ENCODE results near the gene SAMD4B.

SAMD4B gene

DNA sequence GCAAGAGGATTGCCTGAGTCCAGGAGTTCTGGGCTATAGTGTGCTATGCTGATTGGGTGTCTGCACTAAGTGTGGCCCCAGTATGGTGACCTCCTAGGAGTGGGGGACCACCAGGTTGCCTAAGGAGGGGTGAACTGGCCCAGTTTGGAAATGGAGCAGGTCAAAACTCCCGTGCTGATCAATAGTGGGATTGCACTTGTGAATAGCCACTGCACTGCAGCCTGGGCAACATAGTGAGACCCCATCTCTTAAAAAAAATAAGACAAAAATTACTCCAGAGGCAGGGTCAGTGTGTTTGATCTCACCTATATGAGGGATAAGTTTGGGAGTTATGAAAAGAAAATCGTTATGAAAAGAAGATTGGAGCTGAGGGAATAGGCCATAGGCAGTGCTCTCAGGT is 27.0 kb downstream of the SAMD4B start:
- TF ChIP-seq, protein P1, sequence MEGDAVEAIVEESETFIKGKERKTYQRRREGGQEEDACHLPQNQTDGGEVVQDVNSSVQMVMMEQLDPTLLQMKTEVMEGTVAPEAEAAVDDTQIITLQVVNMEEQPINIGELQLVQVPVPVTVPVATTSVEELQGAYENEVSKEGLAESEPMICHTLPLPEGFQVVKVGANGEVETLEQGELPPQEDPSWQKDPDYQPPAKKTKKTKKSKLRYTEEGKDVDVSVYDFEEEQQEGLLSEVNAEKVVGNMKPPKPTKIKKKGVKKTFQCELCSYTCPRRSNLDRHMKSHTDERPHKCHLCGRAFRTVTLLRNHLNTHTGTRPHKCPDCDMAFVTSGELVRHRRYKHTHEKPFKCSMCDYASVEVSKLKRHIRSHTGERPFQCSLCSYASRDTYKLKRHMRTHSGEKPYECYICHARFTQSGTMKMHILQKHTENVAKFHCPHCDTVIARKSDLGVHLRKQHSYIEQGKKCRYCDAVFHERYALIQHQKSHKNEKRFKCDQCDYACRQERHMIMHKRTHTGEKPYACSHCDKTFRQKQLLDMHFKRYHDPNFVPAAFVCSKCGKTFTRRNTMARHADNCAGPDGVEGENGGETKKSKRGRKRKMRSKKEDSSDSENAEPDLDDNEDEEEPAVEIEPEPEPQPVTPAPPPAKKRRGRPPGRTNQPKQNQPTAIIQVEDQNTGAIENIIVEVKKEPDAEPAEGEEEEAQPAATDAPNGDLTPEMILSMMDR (IDR thresholded peaks at IDR 0.05): no peak

DNA sequence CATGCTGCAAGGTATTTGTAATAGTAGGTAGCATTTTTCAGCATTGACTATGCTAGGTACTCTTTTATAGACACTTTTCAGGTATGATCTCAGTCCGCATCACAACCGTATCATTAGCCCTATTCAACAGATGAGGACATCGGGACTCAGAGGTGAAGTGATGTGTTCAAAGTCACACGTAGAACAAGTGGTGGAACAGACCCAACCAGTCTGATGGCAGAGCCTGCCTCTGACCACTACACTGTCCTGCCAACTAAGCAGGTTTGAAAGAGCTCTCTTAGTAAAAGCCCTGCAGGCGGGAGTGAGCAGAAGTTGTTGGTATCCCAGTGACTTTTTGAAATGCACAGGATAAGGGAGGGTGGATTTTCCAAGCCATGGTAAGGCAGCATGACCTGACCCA is 28.5 kb downstream of the SAMD4B start:
- TF ChIP-seq, protein P1 (IDR thresholded peaks at IDR 0.05): no peak

DNA sequence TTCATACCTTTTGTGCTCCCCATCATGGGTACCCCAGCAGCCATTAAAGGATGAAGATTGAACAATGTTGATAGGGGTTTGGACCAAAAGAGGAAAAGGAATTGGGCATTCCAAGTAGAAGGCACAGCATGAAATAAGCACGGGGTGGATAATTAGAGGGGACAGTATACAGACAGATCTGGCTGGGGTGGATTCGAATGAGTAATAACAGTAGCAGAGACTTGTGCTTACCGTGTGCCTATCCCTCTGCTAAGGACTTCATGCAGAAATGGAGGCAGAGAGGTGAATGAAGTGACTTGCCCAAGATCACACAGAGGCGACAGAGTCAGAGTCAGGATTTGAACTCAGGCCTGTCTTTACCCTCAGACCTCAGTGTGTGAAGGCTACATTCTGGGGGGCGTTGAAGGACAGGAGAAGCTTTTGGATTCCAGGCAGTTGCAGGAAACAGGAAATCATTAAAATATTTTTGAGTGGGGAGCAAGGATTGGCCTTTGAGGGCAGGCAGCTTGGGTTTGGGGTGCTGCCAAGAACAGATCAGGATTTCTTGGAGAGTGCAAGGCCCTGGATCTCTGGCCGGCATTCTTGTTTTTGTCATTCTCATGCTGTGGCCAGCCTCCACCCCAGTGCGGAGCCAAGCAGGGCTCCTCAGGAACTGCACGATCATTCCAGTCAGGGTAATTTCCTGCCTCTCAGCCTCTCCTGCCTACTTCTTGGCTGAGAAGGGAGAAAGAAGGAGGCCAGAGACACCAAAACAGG is 30.0 kb downstream of the SAMD4B start:
- TF ChIP-seq, protein P1 (IDR thresholded peaks at IDR 0.05): no peak

DNA sequence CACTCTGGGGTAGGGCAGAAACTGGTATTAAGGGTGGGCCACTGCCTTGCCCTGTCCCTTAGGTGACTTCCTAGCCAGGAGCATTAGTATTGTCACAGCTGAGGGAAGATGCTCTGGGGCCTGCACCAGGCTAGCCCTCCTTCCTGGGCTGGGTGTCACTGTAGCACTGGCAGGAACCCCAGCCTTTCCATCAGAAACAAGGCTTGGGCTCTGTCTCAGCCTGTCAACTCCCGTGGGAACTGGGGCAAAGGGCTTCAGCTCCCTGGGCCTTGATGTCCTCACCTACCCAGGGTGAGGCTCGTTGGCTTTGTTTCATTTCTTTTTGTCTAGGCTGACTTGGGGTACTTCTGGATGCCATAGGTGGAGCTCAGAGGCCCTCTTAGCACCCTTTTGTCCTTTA is 30.7 kb downstream of the SAMD4B start:
- TF ChIP-seq, protein P1 (IDR thresholded peaks at IDR 0.05): no peak

DNA sequence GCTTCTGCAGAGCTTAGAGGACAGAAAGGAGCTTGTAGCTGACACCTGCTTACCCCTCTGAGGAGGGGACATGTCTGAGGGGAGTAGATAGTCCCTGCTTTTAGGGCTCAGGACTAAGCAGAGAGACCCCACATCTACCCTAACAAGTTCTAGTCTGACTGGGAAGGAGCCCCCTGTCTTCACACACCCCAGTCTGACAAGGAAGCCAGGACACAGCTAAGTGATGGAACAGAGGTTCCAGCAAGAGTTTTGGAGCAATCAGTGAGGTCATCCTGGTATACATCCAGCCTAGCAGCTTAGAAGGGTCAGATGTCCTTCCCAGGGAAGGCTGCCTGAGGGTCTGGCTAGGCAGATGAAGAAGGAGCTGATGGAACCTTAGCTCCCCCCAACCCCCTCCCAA is 33.7 kb downstream of the SAMD4B start:
- TF ChIP-seq, protein P1 (IDR thresholded peaks at IDR 0.05): no peak

DNA sequence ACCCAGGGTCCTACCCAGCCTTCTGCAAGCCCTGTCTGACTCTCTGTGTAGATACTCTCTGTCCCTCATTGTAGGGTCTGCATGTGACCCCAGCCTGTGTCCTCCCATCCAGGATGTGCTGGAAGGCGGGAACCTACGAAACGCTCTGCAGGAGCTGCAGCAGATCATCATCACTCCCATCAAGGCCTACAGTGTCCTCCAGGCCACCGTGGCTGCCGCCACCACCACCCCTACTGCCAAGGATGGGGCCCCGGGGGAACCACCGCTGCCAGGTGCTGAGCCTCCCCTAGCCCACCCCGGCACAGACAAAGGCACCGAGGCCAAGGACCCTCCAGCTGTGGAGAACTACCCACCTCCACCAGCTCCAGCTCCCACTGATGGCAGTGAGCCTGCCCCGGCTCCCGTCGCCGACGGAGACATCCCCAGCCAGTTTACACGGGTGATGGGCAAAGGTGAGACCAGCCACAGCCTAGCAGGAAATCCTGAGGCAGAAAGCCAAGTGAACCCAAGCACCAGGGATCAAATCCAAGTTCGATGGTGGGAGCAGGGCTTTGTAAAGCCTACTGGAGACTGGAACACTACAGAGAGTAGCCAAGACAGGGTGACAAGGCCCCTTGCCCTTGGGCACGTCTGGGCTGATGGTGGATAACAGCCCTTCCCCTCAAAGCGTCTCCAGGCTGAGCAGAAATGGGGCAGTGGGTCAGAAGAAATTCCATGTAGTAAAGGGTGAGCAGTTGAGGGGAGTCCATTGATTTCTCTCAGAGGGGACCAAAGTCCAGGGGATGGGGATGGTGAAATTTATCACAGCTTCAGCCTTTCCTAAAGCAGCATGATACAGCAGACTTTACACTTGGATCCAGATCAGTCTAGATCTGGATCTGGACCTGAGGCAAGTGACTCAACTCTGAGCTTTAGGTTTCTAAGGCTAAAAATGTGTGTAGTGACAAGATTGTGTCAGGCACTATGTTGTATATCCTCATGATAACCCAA is 35.4 kb downstream of the SAMD4B start:
- TF ChIP-seq, protein P1 (IDR thresholded peaks at IDR 0.05): no peak

DNA sequence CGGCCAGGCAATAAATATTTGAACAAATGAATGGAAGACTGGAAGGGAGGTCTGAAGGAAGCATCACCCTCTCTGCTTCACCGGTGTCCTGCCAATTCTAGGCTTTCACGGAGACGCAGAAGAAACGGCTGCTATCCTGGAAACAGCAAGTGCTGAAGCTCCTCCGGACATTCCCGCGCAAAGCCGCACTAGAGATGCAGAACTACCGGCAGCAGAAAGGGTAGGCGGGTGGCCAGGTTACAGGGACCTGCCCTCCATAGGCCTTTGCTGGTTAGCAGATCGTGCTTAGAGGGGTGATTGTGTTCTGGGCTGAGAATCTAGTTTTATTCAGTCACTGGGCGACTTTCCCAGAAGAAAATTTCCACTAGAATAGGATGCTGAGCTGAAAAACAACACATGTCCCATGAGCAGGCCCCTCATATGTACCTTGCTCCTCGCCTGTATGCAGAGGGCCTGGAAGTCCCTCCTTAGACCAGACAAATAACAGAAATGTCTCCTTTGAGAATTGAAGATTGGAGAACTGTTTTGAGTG is 37.7 kb downstream of the SAMD4B start:
- TF ChIP-seq, protein P1 (IDR thresholded peaks at IDR 0.05): no peak

All from LNCAP (cell line).